HL-60/S4 (cell line): ENCODE data around the gene TXNDC5.

Experiments
- in situ Hi-C: fragments of 300-500 bp; cut with MboI; formaldehyde crosslinking; loops from 2 replicates; pipeline ENCODE4 v1.14.3; 2022; ENCODE audit warnings: low sequenced_read_pairs

The TXNDC5 gene

DNA sequence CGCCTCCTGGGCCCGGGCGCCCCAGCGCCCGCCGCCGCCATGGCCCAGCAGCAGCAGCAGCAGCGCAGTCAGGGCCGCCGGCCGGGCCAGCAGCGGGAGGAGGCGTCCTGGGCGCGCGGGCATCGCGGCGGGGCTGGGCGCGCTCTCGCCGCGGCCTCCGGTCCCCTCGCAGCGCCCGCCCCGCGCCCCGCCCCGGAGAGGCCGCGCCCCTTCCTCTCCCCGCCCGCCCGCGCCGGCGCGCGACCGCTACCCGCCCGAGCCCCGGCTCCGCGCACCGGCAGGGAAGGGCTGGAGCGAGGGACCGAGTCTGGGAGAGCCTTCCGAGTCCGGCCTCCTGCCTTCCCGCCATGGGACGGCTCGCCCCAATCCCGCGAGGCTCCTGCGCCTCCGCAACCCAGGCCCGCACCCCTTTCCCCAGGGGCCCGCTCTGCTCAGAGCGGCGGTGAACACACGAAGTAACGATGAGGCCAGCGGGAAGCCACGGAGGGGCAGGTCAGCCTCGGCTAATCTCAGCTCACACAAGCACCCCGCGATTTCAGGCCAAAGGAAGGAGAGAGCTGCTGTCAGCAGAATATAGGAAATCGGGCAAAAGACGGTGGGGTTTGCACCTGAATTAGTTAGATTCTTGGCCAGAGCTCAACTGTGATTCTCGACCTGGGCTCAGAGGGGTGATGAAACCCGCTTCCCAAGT is at the start of gene TXNDC5:
TSS of gene TXNDC5 (minus strand) at position 135 of the 691 bp plus-strand sequence. CDS start at position 123, 12 bp downstream.
- in situ Hi-C loops = no loop called here

DNA sequence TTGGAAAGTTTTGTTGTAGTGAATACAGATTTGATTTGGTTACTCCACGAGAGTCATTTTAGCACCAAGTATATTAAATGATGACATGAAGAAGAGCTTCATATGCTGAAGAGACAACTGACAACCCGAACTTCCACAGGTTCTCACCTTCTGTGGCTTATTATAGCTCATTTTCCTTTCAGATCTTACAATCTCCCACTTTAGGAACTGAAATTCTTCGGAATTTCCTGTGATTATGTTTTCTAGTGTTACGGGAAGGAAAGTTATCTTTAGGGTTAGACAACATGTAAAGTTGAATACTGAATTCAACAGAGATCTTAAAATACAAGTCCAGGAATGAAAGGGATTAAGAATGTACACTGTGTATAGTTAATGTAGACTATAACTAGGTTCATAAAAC is 49.6 kb upstream of the TXNDC5 start:
- in situ Hi-C loops = no loop called here

DNA sequence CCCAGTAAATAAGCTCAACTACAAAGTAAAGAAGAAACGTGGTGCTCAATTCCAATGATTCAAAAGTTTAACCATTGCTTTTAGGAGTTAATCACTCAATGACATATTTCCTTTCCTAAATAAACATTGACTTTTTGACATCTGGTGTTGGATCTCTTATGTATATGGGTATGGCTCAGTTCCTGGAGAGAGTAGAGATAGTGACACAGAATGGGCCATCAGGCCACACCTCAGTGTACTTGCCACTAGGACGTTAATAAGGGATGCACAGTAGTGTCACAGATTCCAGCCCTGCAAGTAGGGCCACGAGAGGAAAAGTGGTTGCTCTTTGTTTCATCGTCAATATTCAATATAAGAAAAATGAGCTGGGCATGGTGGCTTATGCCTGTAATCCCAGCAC is 48.9 kb upstream of the TXNDC5 start:
- in situ Hi-C loops = no loop called here

GRCh38 chr6:7958464-7958863 is 47.9 kb upstream of the TXNDC5 start:
- in situ Hi-C loops = no loop called here

- in situ Hi-C loops = no loop called here
These were observed 45.7 kb upstream of the TXNDC5 start for GRCh38 chr6:7956257-7956656.

DNA sequence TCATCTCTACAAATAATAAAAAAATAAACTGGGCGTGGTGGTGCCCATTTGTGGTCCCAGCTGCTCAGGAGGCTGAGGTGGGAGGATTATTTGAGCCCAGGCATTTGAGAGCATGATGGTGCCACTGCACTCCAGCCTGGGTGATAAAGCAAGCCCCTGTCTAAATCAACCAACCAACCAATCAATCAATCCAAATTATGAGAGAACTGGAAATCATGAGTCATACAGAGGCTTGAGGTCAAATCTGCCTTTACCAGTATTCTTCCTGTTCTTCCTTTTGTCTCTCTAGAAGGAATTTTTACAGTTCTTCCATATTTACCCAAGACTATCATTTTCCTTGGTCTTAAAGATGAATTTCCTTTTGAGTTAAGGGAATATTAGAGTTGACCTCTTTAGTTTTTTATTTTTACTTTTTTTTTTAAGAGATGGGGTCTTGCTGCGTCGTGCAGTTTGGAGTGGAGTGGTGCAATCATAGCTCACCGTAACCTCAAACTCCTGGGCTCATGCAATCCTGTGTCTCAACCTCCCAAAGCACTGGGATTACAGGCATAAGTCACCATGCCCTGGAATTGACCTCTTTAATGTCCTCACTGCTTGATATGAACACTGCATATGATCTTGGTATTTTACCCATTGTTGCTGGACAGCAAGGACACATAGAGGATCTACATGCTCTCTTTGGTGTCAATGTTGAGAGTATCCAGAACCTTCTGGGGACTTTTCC is 44.1 kb upstream of the TXNDC5 start:
- in situ Hi-C loops = no loop called here

- in situ Hi-C loops = no loop called here
These were observed 43.2 kb upstream of the TXNDC5 start for GRCh38 chr6:7953753-7954152.

DNA sequence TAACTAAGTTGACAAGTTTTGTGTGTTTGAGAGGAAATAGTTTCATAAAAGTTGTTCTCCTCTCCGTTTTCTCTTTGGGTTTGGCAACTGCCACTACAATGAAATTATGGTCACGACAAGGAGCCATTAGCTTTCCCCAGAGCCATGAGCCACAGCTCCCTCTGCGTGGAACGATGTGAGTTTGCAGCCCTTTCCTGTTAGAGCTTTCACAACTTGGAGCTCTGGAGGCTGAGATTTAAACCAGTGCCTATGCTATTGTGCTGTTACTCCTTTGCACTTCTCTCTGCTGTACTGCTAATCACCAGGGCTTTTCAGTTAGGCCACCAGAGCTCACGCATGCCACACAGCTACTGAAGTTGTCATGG is 29.3 kb upstream of the TXNDC5 start:
- in situ Hi-C loops = no loop called here

- in situ Hi-C loops = no loop called here
These were observed 28.7 kb upstream of the TXNDC5 start for GRCh38 chr6:7939184-7939863.

DNA sequence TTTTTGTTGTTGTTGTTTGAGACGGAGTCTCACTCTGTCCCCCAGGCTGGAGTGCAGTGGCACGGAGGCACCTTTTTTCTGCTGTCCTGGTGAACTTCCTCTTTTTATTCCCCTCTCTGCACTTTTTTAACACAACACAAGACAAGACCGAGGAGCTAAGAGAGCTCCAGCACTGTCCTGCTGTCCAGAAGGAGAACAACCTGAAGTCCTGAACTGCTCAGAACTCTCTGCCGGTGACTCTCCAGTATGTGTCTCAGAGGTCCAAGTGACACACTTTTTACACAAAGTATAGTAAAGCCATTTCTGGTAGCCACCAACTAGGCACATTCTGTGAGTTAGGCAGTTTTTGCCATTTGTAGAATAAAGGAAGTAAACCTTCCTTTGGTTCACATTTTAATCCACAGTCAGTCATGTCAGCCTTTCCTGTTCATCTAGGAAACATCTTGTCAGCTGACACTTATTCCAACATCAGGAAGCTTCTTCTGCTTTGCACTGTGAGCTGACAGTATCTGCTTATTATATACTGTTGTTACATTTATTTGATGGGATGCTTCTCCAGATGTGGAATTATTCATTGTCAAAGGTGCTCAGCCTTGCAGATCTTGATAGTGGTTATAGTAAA is 28.1 kb upstream of the TXNDC5 start:
- in situ Hi-C loops = no loop called here

DNA sequence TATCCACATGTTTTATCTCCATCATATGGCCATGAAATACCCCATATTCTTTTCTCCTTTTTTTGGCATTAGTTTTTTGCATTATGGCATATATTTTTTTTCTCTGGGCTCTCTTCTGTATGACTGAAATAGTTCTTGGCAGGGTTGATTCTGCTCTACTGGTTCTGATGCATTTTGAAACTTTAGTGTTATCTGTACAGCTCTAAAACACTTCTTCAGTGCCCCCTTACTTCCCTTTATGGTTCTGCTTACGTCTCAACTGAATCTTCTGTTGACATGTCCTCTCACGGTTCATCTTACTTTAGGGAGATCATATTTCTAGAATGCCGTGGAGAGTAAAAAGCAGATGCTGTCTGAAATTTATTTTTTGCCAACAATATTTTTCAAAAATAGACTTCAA is 23.2 kb upstream of the TXNDC5 start:
- in situ Hi-C loops = no loop called here

- in situ Hi-C loops = no loop called here
These were observed 22.0 kb upstream of the TXNDC5 start for GRCh38 chr6:7932625-7933024.

DNA sequence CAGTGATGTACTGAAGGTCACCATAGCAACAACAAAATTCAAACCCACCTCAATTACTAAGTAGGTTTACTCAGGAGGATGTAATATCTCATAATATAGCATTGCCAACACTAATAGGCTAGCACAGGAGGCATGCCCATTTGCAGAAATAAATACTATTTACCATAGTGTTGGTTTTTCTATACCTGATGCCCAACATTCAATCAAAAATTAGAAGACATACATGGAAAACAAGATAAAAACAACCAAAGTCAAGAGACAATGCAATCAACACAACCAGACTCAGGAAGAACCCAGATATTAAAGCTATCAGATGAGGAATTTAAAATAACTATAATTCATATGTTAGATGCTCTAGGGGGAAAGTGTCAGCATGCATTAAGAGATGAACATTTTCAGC is 14.3 kb upstream of the TXNDC5 start:
- in situ Hi-C loops = no loop called here

DNA sequence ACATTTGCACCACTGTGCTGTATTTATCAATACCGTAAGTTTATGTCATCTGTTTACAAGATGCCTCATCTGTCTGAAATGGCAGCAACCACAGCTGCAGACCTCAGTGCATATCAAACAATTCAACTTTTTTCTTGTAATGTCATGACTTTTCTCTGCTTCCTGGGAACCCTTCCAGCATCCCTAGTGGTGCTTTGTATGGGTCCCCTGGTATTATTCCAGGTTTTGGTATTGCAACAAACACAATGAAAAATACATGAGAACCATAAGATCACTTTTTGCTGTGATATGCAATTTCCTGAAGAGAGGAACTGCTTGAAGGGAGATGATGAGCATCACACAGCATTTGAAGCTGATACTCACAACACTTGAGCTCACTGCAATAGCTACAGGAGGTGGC is 12.0 kb upstream of the TXNDC5 start:
- in situ Hi-C loops = no loop called here

DNA sequence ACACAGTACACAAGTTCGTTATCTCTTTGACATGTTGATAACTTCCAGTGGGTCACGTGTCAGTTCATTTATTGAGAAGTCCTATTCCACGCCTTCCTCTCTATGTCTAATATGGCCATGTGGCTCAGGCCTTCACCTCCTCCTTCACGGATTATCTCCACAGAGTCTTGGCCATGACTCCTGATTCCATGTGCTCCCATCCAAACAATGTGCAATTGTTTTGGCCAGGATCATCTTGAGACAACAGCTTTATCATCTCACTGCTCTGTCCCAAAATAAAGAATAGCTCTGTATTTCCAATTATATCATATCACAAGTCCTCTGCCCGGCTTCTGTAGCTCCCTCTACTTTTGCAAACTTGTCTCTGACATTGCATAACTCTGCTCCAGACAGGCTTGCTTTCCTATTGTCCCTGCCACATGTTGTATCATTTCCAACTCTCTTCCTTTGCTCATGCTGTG is 11.1 kb upstream of the TXNDC5 start:
- in situ Hi-C loops = no loop called here

GRCh38 chr6:7921046-7921445 is 10.5 kb upstream of the TXNDC5 start:
- in situ Hi-C loops = no loop called here

- in situ Hi-C loops = no loop called here
These were observed 9.8 kb upstream of the TXNDC5 start for GRCh38 chr6:7920425-7920824.

GRCh38 chr6:7919871-7920270 is 9.3 kb upstream of the TXNDC5 start:
- in situ Hi-C loops = no loop called here

DNA sequence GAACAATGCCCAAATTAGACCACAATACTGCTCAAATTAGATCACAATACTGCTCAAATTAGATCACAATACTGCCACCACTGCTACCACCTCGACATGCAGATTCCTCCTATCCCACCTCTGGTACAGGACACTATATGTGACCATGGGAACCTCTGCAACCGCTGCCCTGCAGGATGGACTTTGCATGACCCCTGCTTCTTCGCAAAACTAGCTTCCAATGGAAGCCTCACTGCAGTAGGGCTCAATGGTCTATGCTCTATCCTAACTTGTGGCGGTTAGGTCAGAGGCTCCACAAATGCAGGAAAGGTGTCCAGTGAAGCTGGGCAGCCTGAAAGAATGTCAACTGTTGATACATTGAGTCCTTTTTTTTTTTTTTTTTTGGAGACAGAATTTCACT is 7.8 kb upstream of the TXNDC5 start:
- in situ Hi-C loops = no loop called here

GRCh38 chr6:7917729-7918128 is 7.1 kb upstream of the TXNDC5 start:
- in situ Hi-C loops = no loop called here

DNA sequence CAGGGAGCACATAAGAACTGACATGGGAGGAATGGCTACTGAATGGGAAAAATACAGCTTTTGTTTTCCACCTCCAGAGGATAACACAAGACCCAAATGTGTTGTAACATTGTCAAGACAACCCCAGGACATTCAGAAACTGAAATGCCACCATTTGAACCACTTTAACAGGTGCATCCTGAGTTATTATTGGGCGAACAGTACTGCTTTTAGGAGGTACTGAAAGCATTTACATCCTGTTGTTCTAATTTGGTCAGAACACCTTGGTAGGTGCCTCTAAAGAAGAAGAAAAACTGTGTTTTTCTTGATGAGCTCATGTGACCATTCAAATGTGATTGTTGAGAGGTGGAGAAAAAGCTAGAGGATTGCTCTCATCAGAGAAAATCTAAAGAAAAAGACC is 6.4 kb upstream of the TXNDC5 start:
- in situ Hi-C loops = no loop called here
